ENCODE results near the gene ZNFX1. TPM values are rescaled to one million over a fixed set of nuclear protein-coding genes. Genes with fewer than 3 reads are reported as not detected.
A peak's percentile ranks its signal among the peaks of the same experiment; 100 is the strongest.
"Not testable (repeated sequence)": the region's sequence is repeated elsewhere in the genome, so short reads cannot be mapped to it uniquely, and the experiment has no call there.

The ZNFX1 gene
- total RNA-seq, result 10 to 100 TPM; 42.5 to 45.3 TPM

DNA sequence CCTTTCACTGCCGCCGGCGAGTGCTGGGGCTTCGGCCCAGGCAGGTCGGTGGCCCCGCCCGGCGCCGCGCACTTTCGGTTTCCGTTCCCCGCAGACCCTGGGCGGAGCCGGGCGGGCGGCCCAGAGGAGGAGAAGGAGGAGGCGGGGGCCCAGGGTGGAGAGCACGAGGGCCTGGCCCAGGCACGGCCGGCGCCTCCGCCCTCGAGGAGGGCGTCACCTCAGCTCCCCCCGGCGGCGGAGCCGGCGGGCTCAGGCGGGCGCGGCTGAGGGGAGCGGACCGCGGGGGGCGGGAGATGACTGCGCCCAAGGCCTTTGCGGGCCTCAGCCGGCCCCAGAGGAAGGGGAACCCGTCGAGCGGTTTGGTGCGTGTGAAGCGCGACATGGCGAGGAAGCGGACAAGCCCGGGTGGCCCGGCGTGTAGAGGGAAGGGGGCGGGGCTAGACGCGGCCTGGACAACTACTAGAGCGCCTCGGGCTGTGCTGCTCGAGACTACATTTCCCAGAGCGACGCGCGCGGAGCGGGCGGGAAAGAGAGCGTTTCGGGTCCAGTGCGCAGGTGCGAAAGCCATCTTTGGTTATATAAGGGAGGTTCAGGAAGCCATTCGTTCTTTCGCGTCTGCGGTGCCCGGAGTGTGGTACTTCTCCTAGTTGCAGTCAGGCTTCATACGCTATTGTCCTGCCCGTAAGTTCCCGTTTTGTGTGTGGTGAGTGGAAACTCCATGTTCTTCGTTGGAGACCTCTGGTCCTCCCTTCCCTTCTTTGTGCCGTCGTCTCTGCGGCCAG is at the start of gene ZNFX1:
Gene ZNFX1 (minus strand): TSS at position 22 of the 782 bp plus-strand sequence. CDS start 2,218 bp downstream, outside the sequence.
- peaks cover 75% of the 10 kb centered on the region for H3K36me3 Mint-ChIP-seq
- peak within 1 kb of the TSS; percentile 99 for H3K27ac Mint-ChIP-seq
- POLR2A ChIA-PET, result interaction anchor here (1.0 to 3.7 kb wide), 3 partner anchors 9 to 317 kb away, joined by 3 to 26 read pairs (median 25); no protein-coding TSS in a partner anchor

GRCh38 chr20:49326026-49326425 is 48.2 kb upstream of the ZNFX1 start:
- H3K27ac Mint-ChIP-seq, result no peak overlapping the region
- DNase-seq, result no peak
- H3K27me3 Mint-ChIP-seq, result peaks cover 15% of the 10 kb centered on the region
- ChIA-PET CTCF (no interaction called here), POLR2A (no interaction called here)
- H3K4me3 Mint-ChIP-seq, result no peak overlapping the region
- intact Hi-C loops (cut with micrococcal nuclease), result no loop called here
- H3K36me3 Mint-ChIP-seq, result no peaks in the 10 kb centered on the region
- no peaks in the 10 kb centered on the region for H3K9me3 Mint-ChIP-seq
- H3K4me1 Mint-ChIP-seq (ENCODE audit: low read depth), result peaks cover 19% of the 10 kb centered on the region

More for the DNA sequence above, at the start of gene ZNFX1:
- H3K27me3 Mint-ChIP-seq, result peaks cover 2% of the 10 kb centered on the region
- peaks cover 51% of the 10 kb centered on the region for H3K4me1 Mint-ChIP-seq (ENCODE audit: low read depth)
- H3K4me3 Mint-ChIP-seq, result peak within 1 kb of the TSS; percentile 99
- peak; percentile 99 for DNase-seq
- H3K9me3 Mint-ChIP-seq, result peaks cover 32% of the 10 kb centered on the region
- intact Hi-C loops (cut with micrococcal nuclease), result loop anchor here (1.0 to 10.0 kb wide), 8 partner anchors 32 to 837 kb away; partner anchors contain the start of genes ARFGEF2, CSE1L, DDX27 and SLC9A8
- CTCF ChIA-PET, result no interaction called here

DNA sequence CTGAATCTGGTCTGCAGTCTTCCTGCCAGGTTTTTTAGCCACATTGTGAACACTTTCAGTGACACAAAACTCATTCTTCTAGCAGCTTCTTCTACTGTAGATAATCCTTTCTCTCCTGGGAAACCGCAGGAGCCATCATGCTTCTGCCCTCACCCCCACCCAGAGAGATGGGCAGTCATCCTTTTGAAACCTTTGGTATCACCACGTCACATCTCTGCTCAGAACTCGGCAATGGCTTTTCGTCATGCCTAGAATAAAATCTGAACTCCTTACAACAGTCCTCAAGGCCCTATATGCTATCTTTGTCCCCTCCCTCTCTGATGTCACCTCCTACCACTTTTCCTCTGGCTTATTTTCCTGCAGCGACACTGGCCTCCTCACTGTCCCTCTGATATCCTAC is 46.4 kb upstream of the ZNFX1 start:
- Mint-ChIP-seq H3K36me3 (no peaks in the 10 kb centered on the region), H3K4me1 (ENCODE audit: low read depth) (peaks cover 20% of the 10 kb centered on the region), H3K27me3 (peaks cover 21% of the 10 kb centered on the region), H3K27ac (no peak overlapping the region), H3K9me3 (no peaks in the 10 kb centered on the region), H3K4me3 (no peak overlapping the region)
- intact Hi-C loops (cut with micrococcal nuclease), result loop anchor here (5.0 kb wide), 1 partner anchor 268 kb away; no protein-coding TSS in a partner anchor
- ChIA-PET POLR2A (no interaction called here), CTCF (no interaction called here)
- DNase-seq, result no peak

GRCh38 chr20:49323622-49324238 is 45.9 kb upstream of the ZNFX1 start:
- POLR2A ChIA-PET, result interaction anchor here (0.9 kb wide), 1 partner anchor 14 kb away, joined by 3 read pairs; no protein-coding TSS in a partner anchor
- H3K4me1 Mint-ChIP-seq (ENCODE audit: low read depth), result peaks cover 26% of the 10 kb centered on the region

DNA sequence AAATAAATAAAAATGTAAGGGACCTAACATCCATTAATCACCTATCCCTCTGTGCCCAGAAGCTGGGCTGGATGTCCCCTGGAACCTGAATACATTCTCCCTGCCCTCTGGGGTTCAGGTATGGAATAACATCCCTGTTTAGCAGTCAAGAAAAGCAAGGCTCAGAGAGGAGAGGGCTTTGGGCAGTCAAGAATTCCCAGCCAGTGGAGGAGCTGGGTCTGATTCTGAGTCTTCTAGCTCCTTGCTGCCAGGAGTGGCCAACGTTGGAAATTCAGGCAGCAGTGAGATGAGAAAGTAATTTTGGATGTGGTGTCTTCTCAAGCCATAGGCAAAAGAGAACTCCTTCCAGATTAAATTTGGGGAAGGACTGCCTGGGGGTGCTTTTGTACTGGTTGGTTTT is 42.6 kb upstream of the ZNFX1 start:
- Mint-ChIP-seq H3K4me3 (no peak overlapping the region), H3K27ac (no peak overlapping the region), H3K36me3 (no peaks in the 10 kb centered on the region), H3K9me3 (no peaks in the 10 kb centered on the region), H3K4me1 (ENCODE audit: low read depth) (peaks cover 27% of the 10 kb centered on the region), H3K27me3 (peaks cover 40% of the 10 kb centered on the region)
- intact Hi-C loops (cut with micrococcal nuclease), result loop anchor here (5.0 kb wide), 1 partner anchor 272 kb away; no protein-coding TSS in a partner anchor
- POLR2A ChIA-PET, result interaction anchor here (1.7 kb wide), 1 partner anchor 32 kb away, joined by 6 read pairs; no protein-coding TSS in a partner anchor
- DNase-seq, result no peak
- CTCF ChIA-PET, result interaction anchor here (0.6 to 1.8 kb wide), 10 partner anchors 10 to 214 kb away, joined by 3 to 8 read pairs (median 4); no protein-coding TSS in a partner anchor

More at GRCh38 chr20:49323622-49324238, 45.9 kb upstream of the ZNFX1 start:
- intact Hi-C loops (cut with micrococcal nuclease), result loop anchor here (1.0 to 5.0 kb wide), 2 partner anchors 77 to 269 kb away; no protein-coding TSS in a partner anchor
- Mint-ChIP-seq H3K27ac (peak overlapping the region; percentile 69), H3K4me3 (peak overlapping the region; percentile 24), H3K36me3 (no peaks in the 10 kb centered on the region), H3K9me3 (no peaks in the 10 kb centered on the region), H3K27me3 (peaks cover 26% of the 10 kb centered on the region)
- CTCF ChIA-PET, result interaction anchor here (0.6 to 1.9 kb wide), 2 partner anchors 11 to 77 kb away, joined by 3 to 12 read pairs; no protein-coding TSS in a partner anchor
- DNase-seq, result peak; percentile 48

DNA sequence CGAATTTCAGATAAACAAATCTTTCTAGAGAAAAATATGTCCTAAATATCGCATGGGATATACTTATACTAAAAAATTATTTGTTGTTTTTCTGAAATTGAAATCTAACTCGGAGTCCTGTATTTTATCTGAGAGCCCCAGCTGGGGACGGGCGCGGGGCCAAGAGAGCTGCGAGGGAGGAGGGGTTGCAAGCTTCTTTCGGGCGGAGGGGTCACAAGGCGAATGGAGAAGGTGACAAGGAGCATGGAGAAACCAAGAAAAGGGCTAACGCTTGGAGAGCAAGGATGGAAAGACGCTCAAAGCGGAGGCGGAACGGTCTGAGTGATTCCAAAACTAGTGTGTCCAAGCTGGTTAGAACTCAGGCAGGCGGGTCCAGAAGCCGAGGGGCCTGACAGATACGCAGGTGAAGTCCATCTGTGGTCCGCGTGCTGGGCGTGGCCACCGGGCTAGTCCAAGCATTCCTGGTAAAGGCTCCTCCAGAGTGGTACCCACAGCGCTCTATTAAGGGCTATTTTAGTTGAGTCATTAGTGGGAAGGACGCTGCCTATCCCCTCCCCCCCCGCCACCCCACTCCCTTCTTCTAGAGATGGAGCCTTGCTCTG is 41.5 kb upstream of the ZNFX1 start:
- Mint-ChIP-seq H3K27me3 (peaks cover 40% of the 10 kb centered on the region), H3K4me3 (peak overlapping the region; percentile 72), H3K27ac (no peak overlapping the region), H3K36me3 (no peaks in the 10 kb centered on the region), H3K9me3 (no peaks in the 10 kb centered on the region), H3K4me1 (ENCODE audit: low read depth) (peaks cover 22% of the 10 kb centered on the region)
- CTCF ChIA-PET, result interaction anchor here (1.4 to 1.5 kb wide), 2 partner anchors 17 to 73 kb away, joined by 3 read pairs; no protein-coding TSS in a partner anchor
- intact Hi-C loops (cut with micrococcal nuclease), result no loop called here
- POLR2A ChIA-PET, result interaction anchor here (1.1 kb wide), 1 partner anchor 43 kb away, joined by 4 read pairs; no protein-coding TSS in a partner anchor
- DNase-seq, result peak; percentile 18

- Mint-ChIP-seq H3K27ac (no peak overlapping the region), H3K4me3 (peak overlapping the region; percentile 72), H3K4me1 (ENCODE audit: low read depth) (peaks cover 16% of the 10 kb centered on the region), H3K27me3 (peaks cover 40% of the 10 kb centered on the region), H3K36me3 (no peaks in the 10 kb centered on the region), H3K9me3 (no peaks in the 10 kb centered on the region)
- peak; percentile 43 for DNase-seq
- intact Hi-C loops (cut with micrococcal nuclease), result no loop called here
- POLR2A ChIA-PET, result interaction anchor here (1.1 to 1.2 kb wide), 2 partner anchors 29 to 42 kb away, joined by 3 to 4 read pairs; no protein-coding TSS in a partner anchor
- CTCF ChIA-PET, result interaction anchor here (0.6 to 1.5 kb wide), 2 partner anchors 72 to 239 kb away, joined by 3 to 6 read pairs; no protein-coding TSS in a partner anchor
These were observed 40.8 kb upstream of the ZNFX1 start for GRCh38 chr20:49318430-49319207.

GRCh38 chr20:49318091-49318429 is 40.2 kb upstream of the ZNFX1 start:
- POLR2A ChIA-PET, result interaction anchor here (1.2 kb wide), 1 partner anchor 28 kb away, joined by 3 read pairs; no protein-coding TSS in a partner anchor
- intact Hi-C loops (cut with micrococcal nuclease), result no loop called here
- no peaks in the 10 kb centered on the region for H3K36me3 Mint-ChIP-seq
- H3K9me3 Mint-ChIP-seq, result no peaks in the 10 kb centered on the region
- H3K4me3 Mint-ChIP-seq, result peak overlapping the region; percentile 13
- peaks cover 12% of the 10 kb centered on the region for H3K4me1 Mint-ChIP-seq (ENCODE audit: low read depth)
- CTCF ChIA-PET, result interaction anchor here (0.6 to 1.5 kb wide), 2 partner anchors 72 to 240 kb away, joined by 3 to 6 read pairs; no protein-coding TSS in a partner anchor
- no peak for DNase-seq
- no peak overlapping the region for H3K27ac Mint-ChIP-seq
- peaks cover 40% of the 10 kb centered on the region for H3K27me3 Mint-ChIP-seq

- H3K27ac Mint-ChIP-seq, result no peak overlapping the region
- H3K36me3 Mint-ChIP-seq, result no peaks in the 10 kb centered on the region
- peaks cover 8% of the 10 kb centered on the region for H3K4me1 Mint-ChIP-seq (ENCODE audit: low read depth)
- no peak for DNase-seq
- no peak overlapping the region for H3K4me3 Mint-ChIP-seq
- POLR2A ChIA-PET, result no interaction called here
- intact Hi-C loops (cut with micrococcal nuclease), result no loop called here
- no peaks in the 10 kb centered on the region for H3K9me3 Mint-ChIP-seq
- CTCF ChIA-PET, result no interaction called here
- peaks cover 40% of the 10 kb centered on the region for H3K27me3 Mint-ChIP-seq
These were observed 38.8 kb upstream of the ZNFX1 start for GRCh38 chr20:49316704-49317103.

- Mint-ChIP-seq H3K4me1 (ENCODE audit: low read depth) (peaks cover 15% of the 10 kb centered on the region), H3K9me3 (peaks cover 2% of the 10 kb centered on the region), H3K4me3 (no peak overlapping the region), H3K36me3 (peaks cover 6% of the 10 kb centered on the region), H3K27me3 (peaks cover 32% of the 10 kb centered on the region), H3K27ac (no peak overlapping the region)
- DNase-seq, result no peak
- ChIA-PET CTCF (interaction anchor here (0.8 kb wide), 1 partner anchor 72 kb away, joined by 4 read pairs; no protein-coding TSS in a partner anchor), POLR2A (no interaction called here)
- intact Hi-C loops (cut with micrococcal nuclease), result no loop called here
These were observed 37.7 kb upstream of the ZNFX1 start for GRCh38 chr20:49315580-49315979.

GRCh38 chr20:49314052-49314451 is 36.2 kb upstream of the ZNFX1 start:
- Mint-ChIP-seq H3K27me3 (peaks cover 21% of the 10 kb centered on the region), H3K4me1 (ENCODE audit: low read depth) (peaks cover 26% of the 10 kb centered on the region)
- intact Hi-C loops (cut with micrococcal nuclease); H3K27ac Mint-ChIP-seq; H3K36me3 Mint-ChIP-seq; H3K9me3 Mint-ChIP-seq; POLR2A ChIA-PET; CTCF ChIA-PET; H3K4me3 Mint-ChIP-seq; DNase-seq: not testable (repeated sequence)

All from activated CD4-positive, alpha-beta memory T cell treated with anti-CD3 and anti-CD28 coated beads for 36 hours (primary cell).